GM23338 (cell line): Measurements from ENCODE around the gene ATXN7. TPM values are rescaled to one million over a fixed set of nuclear protein-coding genes. Genes with fewer than 3 reads are reported as not detected.

Experiments
- ATAC-seq: fragments of 200-7000 bp; cut with Tn5 transposase; 3 replicates; pipeline ENCODE4 v1.9.1; 2020
- DNase-seq: peaks from one replicate; pipeline ENCODE4 v3.0.0-alpha.2; 2015; ENCODE audit warnings: low spot score
- H2AFZ ChIP-seq: fragments of 200-600 bp; sonication (generic); 2 replicates; pipeline ENCODE4 v1.8.0; 2016; ENCODE audit warnings: antibody characterized with exemption, mild to moderate bottlenecking, moderate library complexity
- H3F3A ChIP-seq: fragments of 200-600 bp; sonication (generic); replicated peaks from 2 replicates; pipeline ENCODE4 v1.8.0; 2017; ENCODE audit warnings: antibody characterized with exemption, mixed run types, low read depth
- H3K27ac ChIP-seq: fragments of 200-600 bp; sonication (generic); 2 replicates; pipeline ENCODE4 v1.6.1; 2016; ENCODE audit warnings: low read depth
- H3K27me3 ChIP-seq: fragments of 200-600 bp; sonication (generic); 2 replicates; pipeline ENCODE4 v1.8.0; 2016; ENCODE audit warnings: mild to moderate bottlenecking, mixed run types, moderate library complexity; ENCODE audit not compliant: insufficient read depth
- H3K36me3 ChIP-seq: fragments of 200-600 bp; sonication (generic); 2 replicates; pipeline ENCODE4 v1.8.0; 2016; ENCODE audit warnings: mild to moderate bottlenecking; ENCODE audit not compliant: insufficient read depth
- H3K4me1 ChIP-seq: fragments of 200-600 bp; sonication (generic); 2 replicates; pipeline ENCODE4 v1.8.0; 2016; ENCODE audit warnings: mild to moderate bottlenecking, moderate library complexity; ENCODE audit not compliant: insufficient read depth
- H3K4me2 ChIP-seq: fragments of 200-600 bp; sonication (generic); 2 replicates; pipeline ENCODE4 v1.7.1; 2017; ENCODE audit warnings: mixed run types
- H3K4me3 ChIP-seq: fragments of 200-600 bp; sonication (generic); 2 replicates; pipeline ENCODE4 v1.6.1; 2016; ENCODE audit warnings: mixed run types
- H3K79me2 ChIP-seq: fragments of 200-600 bp; sonication (generic); replicated peaks from 2 replicates; pipeline ENCODE4 v1.8.0; 2017; ENCODE audit warnings: mild to moderate bottlenecking; ENCODE audit not compliant: insufficient read depth
- H3K9me2 ChIP-seq: fragments of 200-600 bp; sonication (generic); 2 replicates; pipeline ENCODE4 v1.8.0; 2017; ENCODE audit not compliant: insufficient read depth
- H4K20me1 ChIP-seq: fragments of 200-600 bp; sonication (generic); replicated peaks from 2 replicates; pipeline ENCODE4 v1.8.0; 2017; ENCODE audit warnings: mild to moderate bottlenecking; ENCODE audit not compliant: insufficient read depth
- H3K27ac Mint-ChIP-seq: 2 replicates; pipeline ENCODE4 v1.8.0; 2020; ENCODE audit warnings: inconsistent platforms, mild to moderate bottlenecking, moderate library complexity, mixed read lengths
- H3K27me3 Mint-ChIP-seq: 3 replicates; pipeline ENCODE4 v1.8.0; 2022; ENCODE audit warnings: low read depth, mild to moderate bottlenecking, moderate library complexity, mixed read lengths, inconsistent platforms; ENCODE audit not compliant: insufficient read depth, poor library complexity
- H3K36me3 Mint-ChIP-seq: 3 replicates; pipeline ENCODE4 v1.8.0; 2021; ENCODE audit warnings: low read depth, mild to moderate bottlenecking, inconsistent platforms, moderate library complexity, mixed read lengths
- H3K4me1 Mint-ChIP-seq: 3 replicates; pipeline ENCODE4 v1.8.0; 2020; ENCODE audit warnings: mild to moderate bottlenecking, inconsistent platforms, mixed read lengths
- H3K4me3 Mint-ChIP-seq: 3 replicates; pipeline ENCODE4 v1.8.0; 2021; ENCODE audit warnings: moderate library complexity, mild to moderate bottlenecking, inconsistent platforms, mixed read lengths
- H3K9me3 Mint-ChIP-seq: 3 replicates; pipeline ENCODE4 v1.8.0; 2020; ENCODE audit warnings: moderate library complexity, mild to moderate bottlenecking, inconsistent platforms, mixed read lengths
- CTCF ChIP-seq, 2 experiments: fragments of 200-600 bp in 1 of 2; sonication (generic) in 1 of 2; conservative IDR thresholded peaks; 2 replicates each; pipeline versions ENCODE4 v1.5.1 to v1.6.1; 2016 to 2017; ENCODE audit warnings: antibody characterized with exemption in 2 of 2, low read depth in 2 of 2, mild to moderate bottlenecking in 2 of 2, moderate library complexity in 1 of 2
- ETS1 ChIP-seq: IDR thresholded peaks from 2 replicates; pipeline ENCODE4 v1.6.1; 2016; ENCODE audit warnings: antibody characterized with exemption
- EZH2 ChIP-seq: fragments of 200-600 bp; sonication (generic); IDR thresholded peaks from one replicate; pipeline ENCODE4 v1.8.0; 2017; ENCODE audit warnings: antibody characterized with exemption, mild to moderate bottlenecking, low read depth; ENCODE audit not compliant: unreplicated experiment
- EZH2phosphoT487 ChIP-seq: fragments of 200-600 bp; sonication (generic); IDR thresholded peaks from one replicate; pipeline ENCODE4 v1.8.1; 2018; ENCODE audit warnings: antibody characterized with exemption; ENCODE audit not compliant: unreplicated experiment
- JUNB ChIP-seq: IDR thresholded peaks from one replicate; pipeline ENCODE4 v1.6.1; 2016; ENCODE audit warnings: antibody characterized with exemption; ENCODE audit not compliant: unreplicated experiment
- NANOG ChIP-seq: IDR thresholded peaks from 2 replicates; pipeline ENCODE4 v1.6.1; 2016; ENCODE audit warnings: antibody characterized with exemption, borderline replicate concordance
- REST ChIP-seq: IDR thresholded peaks from one replicate; pipeline ENCODE4 v1.6.1; 2018; ENCODE audit warnings: antibody characterized with exemption; ENCODE audit not compliant: unreplicated experiment
- ZNF462 ChIP-seq: fragments of 250-450 bp; sonication (Bioruptor Pico); IDR thresholded peaks from 2 replicates; pipeline ENCODE4 v1.5.0; 2020; ENCODE audit warnings: mild to moderate bottlenecking, moderate library complexity
- polyA plus RNA-seq: library from polyadenylated mRNA; unstranded; fragments of >200 nt; fragmentation: Nextera tagmentation; extraction: Ambion mirVana; gene quantifications from 2 replicates; pipeline ENCODE4 v1.2.1, GENCODE V29; 2016
- total RNA-seq: library from RNA; depleted of rRNA; stranded (reverse); fragments of >200 nt; shearing (Covaris generic); gene quantifications from 2 replicates; pipeline ENCODE4 v1.2.3, GENCODE V29; 2014

Gene ATXN7
- total and polyA plus RNA-seq, 2 experiments from 2014 or later: 4.0 to 17.2 TPM

GRCh38 chr3:63855333-63855940 is 8.2 kb upstream of the ATXN7 start:
- DNase-seq (peak; percentile 75), ATAC-seq (peak; percentile 89)
- Histone ChIP-seq H3K9me2 (no peaks in the 10 kb centered on the region), H3K4me3 (no peak overlapping the region), H3K4me2 (peak overlapping the region; percentile 13), H3K79me2 (peaks cover 76% of the 10 kb centered on the region), H2AFZ (no peak overlapping the region), H3K27ac (peak overlapping the region; percentile 69), H3F3A (no peaks in the 10 kb centered on the region), H3K36me3 (no peaks in the 10 kb centered on the region), H4K20me1 (no peaks in the 10 kb centered on the region), H3K27me3 (no peaks in the 10 kb centered on the region), H3K4me1 (peaks cover 58% of the 10 kb centered on the region)
- Mint-ChIP-seq H3K27me3 (peaks cover 1% of the 10 kb centered on the region), H3K36me3 (0 out of 3 replicates have a peak, but pooled peaks cover 3% of the 10 kb centered on the region), H3K9me3 (no peaks in the 10 kb centered on the region), H3K4me1 (peaks cover 47% of the 10 kb centered on the region), H3K4me3 (no peak overlapping the region; the same call in 2 of the 3 replicates), H3K27ac (peak overlapping the region; percentile 16; the same call in 1 of the 2 replicates)
- TF ChIP-seq CTCF (conservative IDR thresholded peaks at IDR 0.05; ENCODE audit: low read depth in 2 of 2) (no peak), REST (no peak), NANOG (peak; percentile 26; the same call in 1 of the 2 replicates), JUNB (no peak), ZNF462 (CRISPR knock-in tag) (no peak), EZH2phosphoT487 (no peak), ETS1 (no peak), EZH2 (no peak)
